Keratinocyte (primary cell): ENCODE data around the gene PPP1R12C. TPM values are rescaled to one million over a fixed set of nuclear protein-coding genes. Genes with fewer than 3 reads are reported as not detected.

Experiments
- DNase-seq: peaks from one replicate; pipeline ENCODE4 v3.0.0-alpha.2; 2011; ENCODE audit warnings: low read depth, missing footprints, low spot score
- FAIRE-seq: peaks from 2 replicates; lab custom pipeline; 2011; peaks lifted over from hg19 to GRCh38; lab: Jason Lieb, UNC
- H2AFZ ChIP-seq: 2 replicates; pipeline ENCODE4 v1.6.0; 2012; ENCODE audit warnings: low read length, control low read depth, inconsistent platforms; ENCODE audit not compliant: control insufficient read depth
- H3K27ac ChIP-seq: 2 replicates; pipeline ENCODE4 v1.5.1; 2011; ENCODE audit warnings: low read length; ENCODE audit not compliant: control insufficient read depth, insufficient read depth
- H3K27me3 ChIP-seq: 3 replicates; pipeline ENCODE4 v1.6.0; 2011; ENCODE audit warnings: low read length; ENCODE audit not compliant: control insufficient read depth, insufficient read depth; ENCODE audit errors: extremely low read depth
- H3K36me3 ChIP-seq, 2 experiments: 2 replicates in 1 of 2; 3 replicates in 1 of 2; pipeline ENCODE4 v1.5.1; 2011; ENCODE audit warnings: low read length in 2 of 2, mild to moderate bottlenecking in 1 of 2; ENCODE audit not compliant: control insufficient read depth in 2 of 2, insufficient read depth in 2 of 2; ENCODE audit errors: extremely low read depth in 1 of 2
- H3K4me1 ChIP-seq: 3 replicates; pipeline ENCODE4 v1.5.1; 2011; ENCODE audit warnings: low read length; ENCODE audit not compliant: control insufficient read depth, insufficient read depth; ENCODE audit errors: extremely low read depth
- H3K4me2 ChIP-seq: 3 replicates; pipeline ENCODE4 v1.6.0; 2011; ENCODE audit warnings: low read depth, low read length; ENCODE audit not compliant: control insufficient read depth, insufficient read depth; ENCODE audit errors: extremely low read depth
- H3K4me3 ChIP-seq, 3 experiments: fragments of 200-600 bp in 1 of 3; sonication (generic) in 1 of 3; 2 replicates in 2 of 3; 3 replicates in 1 of 3; pipeline ENCODE4 v1.5.1; 2011 to 2016; ENCODE audit warnings: low read length in 3 of 3, mild to moderate bottlenecking in 3 of 3, control low read depth in 2 of 3, inconsistent platforms in 1 of 3, low read depth in 1 of 3, mixed read lengths in 1 of 3, mixed run types in 1 of 3, moderate library complexity in 1 of 3; ENCODE audit not compliant: control insufficient read depth in 2 of 3, insufficient read depth in 2 of 3; ENCODE audit errors: extremely low read depth in 1 of 3
- H3K79me2 ChIP-seq: 2 replicates; pipeline ENCODE4 v1.6.0; 2012; ENCODE audit warnings: low read length; ENCODE audit not compliant: control insufficient read depth, insufficient read depth
- H3K9ac ChIP-seq: 3 replicates; pipeline ENCODE4 v1.6.0; 2011; ENCODE audit warnings: low read length; ENCODE audit not compliant: control insufficient read depth, insufficient read depth; ENCODE audit errors: extremely low read depth
- H3K9me1 ChIP-seq: 3 replicates; pipeline ENCODE4 v1.6.0; 2011; ENCODE audit warnings: low read length; ENCODE audit not compliant: control insufficient read depth, insufficient read depth; ENCODE audit errors: extremely low read depth
- H3K9me3 ChIP-seq: 2 replicates; pipeline ENCODE4 v1.5.1; 2012; ENCODE audit warnings: low read depth, low read length; ENCODE audit not compliant: control insufficient read depth
- H4K20me1 ChIP-seq: 3 replicates; pipeline ENCODE4 v1.6.0; 2011; ENCODE audit warnings: low read length; ENCODE audit not compliant: control insufficient read depth, insufficient read depth; ENCODE audit errors: extremely low read depth
- EZH2 ChIP-seq: IDR thresholded peaks from one replicate; pipeline ENCODE4 v1.6.1; 2012; ENCODE audit warnings: inconsistent platforms, mild to moderate bottlenecking, low read length, moderate library complexity
- dilution Hi-C: fragments of 300-500 bp; cut with MboI; formaldehyde crosslinking; loops from one replicate; pipeline ENCODE4 v1.7.0; 2020; ENCODE audit warnings: low sequenced_read_pairs; ENCODE audit not compliant: extremely low pct_ligation_motif_present
- polyA plus RNA-seq, 5 experiments: library from polyadenylated mRNA; depleted of rRNA in 3 of 5; stranded (reverse) in 3 of 5; stranded (forward) in 1 of 5; unstranded in 1 of 5; fragments of >200 nt; gene quantifications; 1 replicate in 1 of 5; 2 replicates in 3 of 5; 3 replicates in 1 of 5; pipeline versions ENCODE4 v1.2.1 to v1.2.3, GENCODE V29; 2011 to 2012; ENCODE audit warnings: missing spikeins in 2 of 5, low read depth in 1 of 5, low replicate concordance in 1 of 5
- TF ChIP-seq, protein P1 (sequence below), 3 experiments: IDR thresholded peaks in 1 of 3; conservative IDR thresholded peaks in 1 of 3; optimal IDR thresholded peaks in 1 of 3; 2 replicates in 2 of 3; 3 replicates in 1 of 3; pipeline versions ENCODE3 to v1.5.1; 2011; ENCODE audit warnings: low read length in 3 of 3, mild to moderate bottlenecking in 3 of 3, moderate library complexity in 2 of 3, control low read depth in 1 of 3, inconsistent platforms in 1 of 3; ENCODE audit not compliant: insufficient read depth in 2 of 3; ENCODE audit errors: extremely low read depth in 1 of 3

Gene PPP1R12C
- polyA plus RNA-seq, 1 donor (not counting 4 experiments of a cell fraction or from before 2014, with no cell fraction given), result 24.7 TPM

DNA sequence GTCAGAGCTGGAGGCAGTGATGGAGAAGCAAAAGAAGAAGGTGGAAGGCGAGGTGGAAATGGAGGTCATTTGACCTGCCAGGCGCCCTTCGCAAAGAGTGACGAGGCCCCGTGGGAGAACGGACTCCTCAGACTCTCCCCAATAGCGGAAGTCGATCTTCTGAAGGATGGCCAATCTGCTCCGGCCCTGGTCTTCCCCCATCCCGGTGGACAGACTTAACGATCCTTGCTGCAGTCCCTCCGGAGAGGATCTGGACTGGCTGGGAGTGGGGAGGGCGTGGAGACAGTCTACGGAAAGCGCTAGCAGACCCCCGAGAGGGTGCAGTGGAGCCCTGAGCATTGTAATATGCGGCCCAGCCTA, 29.9 kb downstream of the PPP1R12C start:
- Histone ChIP-seq H3K9me1 (no peaks in the 10 kb centered on the region), H2AFZ (no peak overlapping the region), H3K27ac (no peak overlapping the region), H3K4me3 (peak overlapping the region in 1 of 3 experiments; percentile 59), H4K20me1 (peaks cover 14% of the 10 kb centered on the region), H3K27me3 (peaks cover 8% of the 10 kb centered on the region), H3K79me2 (no peaks in the 10 kb centered on the region), H3K9me3 (no peaks in the 10 kb centered on the region), H3K9ac (no peak overlapping the region), H3K4me2 (peak overlapping the region; percentile 88), H3K4me1 (peaks cover 7% of the 10 kb centered on the region), H3K36me3 (peaks cover 10 to 15% of the 10 kb centered on the region in 2 experiments)
- FAIRE-seq (no peak), DNase-seq (no peak)
- dilution Hi-C loops, result no loop called here
- TF ChIP-seq, protein P1, sequence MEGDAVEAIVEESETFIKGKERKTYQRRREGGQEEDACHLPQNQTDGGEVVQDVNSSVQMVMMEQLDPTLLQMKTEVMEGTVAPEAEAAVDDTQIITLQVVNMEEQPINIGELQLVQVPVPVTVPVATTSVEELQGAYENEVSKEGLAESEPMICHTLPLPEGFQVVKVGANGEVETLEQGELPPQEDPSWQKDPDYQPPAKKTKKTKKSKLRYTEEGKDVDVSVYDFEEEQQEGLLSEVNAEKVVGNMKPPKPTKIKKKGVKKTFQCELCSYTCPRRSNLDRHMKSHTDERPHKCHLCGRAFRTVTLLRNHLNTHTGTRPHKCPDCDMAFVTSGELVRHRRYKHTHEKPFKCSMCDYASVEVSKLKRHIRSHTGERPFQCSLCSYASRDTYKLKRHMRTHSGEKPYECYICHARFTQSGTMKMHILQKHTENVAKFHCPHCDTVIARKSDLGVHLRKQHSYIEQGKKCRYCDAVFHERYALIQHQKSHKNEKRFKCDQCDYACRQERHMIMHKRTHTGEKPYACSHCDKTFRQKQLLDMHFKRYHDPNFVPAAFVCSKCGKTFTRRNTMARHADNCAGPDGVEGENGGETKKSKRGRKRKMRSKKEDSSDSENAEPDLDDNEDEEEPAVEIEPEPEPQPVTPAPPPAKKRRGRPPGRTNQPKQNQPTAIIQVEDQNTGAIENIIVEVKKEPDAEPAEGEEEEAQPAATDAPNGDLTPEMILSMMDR (optimal IDR thresholded peaks at IDR 0.05 in 1 of 3, IDR thresholded peaks at IDR 0.05 in 1 of 3, conservative IDR thresholded peaks at IDR 0.05 in 1 of 3; ENCODE audit: extremely low read depth in 1 of 3, insufficient read depth in 2 of 3, low read length in 3 of 3), result no peak
- no peak for TF ChIP-seq EZH2

DNA sequence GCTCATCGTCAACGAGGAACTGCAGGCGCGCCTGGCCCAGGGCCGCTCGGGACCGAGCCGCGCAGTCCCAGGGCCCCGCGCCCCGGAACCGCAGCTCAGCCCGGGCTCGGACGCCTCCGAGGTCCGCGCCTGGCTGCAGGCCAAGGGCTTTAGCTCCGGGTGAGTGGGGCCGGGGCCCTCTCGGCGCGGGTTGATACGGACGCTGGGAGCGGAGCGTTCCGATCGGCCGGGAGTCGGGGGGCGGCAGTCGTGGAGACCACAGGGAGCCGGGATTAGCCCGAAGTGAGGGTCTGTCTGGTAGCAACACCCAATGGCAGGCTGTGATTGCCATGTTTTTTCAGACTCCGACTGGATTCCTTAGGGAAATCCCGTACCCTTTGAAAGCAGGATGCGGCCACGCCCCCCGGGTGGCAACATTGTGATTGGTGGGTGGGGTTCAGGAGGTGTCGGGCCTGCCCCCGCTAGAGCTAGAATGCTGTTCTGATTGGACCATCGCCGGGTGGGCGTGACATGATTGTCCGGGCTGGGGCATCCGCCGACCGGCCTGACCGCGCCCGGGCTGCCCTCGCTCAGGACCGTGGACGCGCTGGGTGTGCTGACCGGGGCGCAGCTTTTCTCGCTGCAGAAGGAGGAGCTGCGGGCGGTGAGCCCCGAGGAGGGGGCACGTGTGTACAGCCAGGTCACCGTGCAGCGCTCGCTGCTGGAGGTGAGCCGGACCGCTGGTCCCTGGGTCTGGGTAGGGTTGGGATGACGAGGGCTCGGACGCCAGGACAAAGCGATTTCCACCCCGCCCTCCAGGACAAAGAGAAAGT, 30.5 kb downstream of the PPP1R12C start:
- H3K27me3 ChIP-seq, result peaks cover 13% of the 10 kb centered on the region
- dilution Hi-C loops, result no loop called here
- peaks cover 14% of the 10 kb centered on the region for H4K20me1 ChIP-seq
- H3K79me2 ChIP-seq, result no peaks in the 10 kb centered on the region
- no peaks in the 10 kb centered on the region for H3K9me3 ChIP-seq
- H3K36me3 ChIP-seq, result peaks cover 10 to 18% of the 10 kb centered on the region in 2 experiments
- H3K4me2 ChIP-seq, result peak overlapping the region; percentile 88
- TF ChIP-seq, protein P1 (optimal IDR thresholded peaks at IDR 0.05 in 1 of 3, IDR thresholded peaks at IDR 0.05 in 1 of 3, conservative IDR thresholded peaks at IDR 0.05 in 1 of 3; ENCODE audit: extremely low read depth in 1 of 3, insufficient read depth in 2 of 3, low read length in 3 of 3), result no peak
- TF ChIP-seq EZH2, result no peak
- H2AFZ ChIP-seq, result no peak overlapping the region
- peak overlapping the region in 2 of 3 experiments; percentile 46 to 59 for H3K4me3 ChIP-seq
- peak overlapping the region; percentile 14 for H3K27ac ChIP-seq
- DNase-seq (no peak), FAIRE-seq (peak; percentile 56)
- peak overlapping the region; percentile 44 for H3K9ac ChIP-seq
- peaks cover 7% of the 10 kb centered on the region for H3K4me1 ChIP-seq
- no peaks in the 10 kb centered on the region for H3K9me1 ChIP-seq
